Measurements from ENCODE around the gene RTP5.

DNA sequence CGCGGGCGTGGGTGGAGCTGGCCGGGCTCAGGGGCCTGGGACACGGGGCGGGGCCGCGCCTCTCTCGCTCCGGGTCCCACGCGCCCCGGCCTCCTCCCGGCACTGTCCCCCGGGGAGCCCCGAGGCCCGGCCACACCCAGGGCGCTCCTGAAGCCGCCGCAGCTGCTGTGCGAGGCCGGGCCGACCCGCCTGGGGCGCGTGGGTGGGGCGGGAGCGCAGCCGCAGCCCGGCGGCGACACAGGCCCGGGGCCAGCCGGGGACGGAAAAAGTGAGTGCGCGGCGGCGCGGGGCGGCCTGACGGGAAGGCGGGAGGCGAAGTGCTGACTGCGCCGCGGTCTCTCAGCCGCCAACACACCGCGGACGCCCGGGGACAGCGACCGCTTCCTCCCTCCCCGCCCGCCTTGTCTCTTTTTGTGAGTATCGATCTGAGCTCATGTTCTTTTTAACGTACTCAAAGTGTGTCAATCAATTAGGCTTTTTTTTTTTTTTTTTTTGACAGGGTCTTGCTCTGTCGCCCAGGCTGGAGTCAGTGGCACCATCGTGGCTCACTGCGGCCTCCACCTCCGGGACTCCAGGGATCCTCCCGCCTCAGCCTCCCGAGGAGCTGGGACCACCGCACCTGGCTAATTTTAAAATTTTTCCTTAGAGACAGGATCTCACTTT is 25.3 kb upstream of the RTP5 start:
- TF ChIP-seq, protein P1, sequence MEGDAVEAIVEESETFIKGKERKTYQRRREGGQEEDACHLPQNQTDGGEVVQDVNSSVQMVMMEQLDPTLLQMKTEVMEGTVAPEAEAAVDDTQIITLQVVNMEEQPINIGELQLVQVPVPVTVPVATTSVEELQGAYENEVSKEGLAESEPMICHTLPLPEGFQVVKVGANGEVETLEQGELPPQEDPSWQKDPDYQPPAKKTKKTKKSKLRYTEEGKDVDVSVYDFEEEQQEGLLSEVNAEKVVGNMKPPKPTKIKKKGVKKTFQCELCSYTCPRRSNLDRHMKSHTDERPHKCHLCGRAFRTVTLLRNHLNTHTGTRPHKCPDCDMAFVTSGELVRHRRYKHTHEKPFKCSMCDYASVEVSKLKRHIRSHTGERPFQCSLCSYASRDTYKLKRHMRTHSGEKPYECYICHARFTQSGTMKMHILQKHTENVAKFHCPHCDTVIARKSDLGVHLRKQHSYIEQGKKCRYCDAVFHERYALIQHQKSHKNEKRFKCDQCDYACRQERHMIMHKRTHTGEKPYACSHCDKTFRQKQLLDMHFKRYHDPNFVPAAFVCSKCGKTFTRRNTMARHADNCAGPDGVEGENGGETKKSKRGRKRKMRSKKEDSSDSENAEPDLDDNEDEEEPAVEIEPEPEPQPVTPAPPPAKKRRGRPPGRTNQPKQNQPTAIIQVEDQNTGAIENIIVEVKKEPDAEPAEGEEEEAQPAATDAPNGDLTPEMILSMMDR (IDR thresholded peaks at IDR 0.05; ENCODE audit: low read depth, low read length, poor library complexity, severe bottlenecking), result no peak
- TF ChIP-seq EZH2phosphoT487 (IDR thresholded peaks at IDR 0.05; ENCODE audit: borderline replicate concordance, low read length), result no peak
